Body of pancreas (tissue), 4 donors: ENCODE data around the gene MAP3K7. TPM values are rescaled to one million over a fixed set of nuclear protein-coding genes. Genes with fewer than 3 reads are reported as not detected.

Source experiments
- ATAC-seq: fragments of 150-250 bp; one replicate; pipeline ENCODE4 v1.9.1; 2016
- DNase-seq, 4 donors: peaks; one replicate each; pipeline ENCODE4 v3.0.0-alpha.2; 2019
- H3K27ac ChIP-seq, 4 donors: fragments of 200-600 bp; sonication (generic); 1 replicate in 3 of 4; 2 replicates in 1 of 4; pipeline versions ENCODE4 v1.5.1 to v1.6.1; 2016 to 2019; ENCODE audit warnings: mild to moderate bottlenecking in 1 of 4, mixed read lengths in 1 of 4, moderate library complexity in 1 of 4
- H3K27me3 ChIP-seq, 2 donors: fragments of 200-600 bp; sonication (generic); one replicate each; pipeline ENCODE4 v1.6.0; 2016; ENCODE audit warnings: mild to moderate bottlenecking in 1 of 2
- H3K36me3 ChIP-seq, 2 donors: fragments of 200-600 bp; sonication (generic); replicated peaks in 1 of 2; 2 replicates each; pipeline ENCODE4 v1.5.1; 2016; ENCODE audit warnings: low read depth in 2 of 2; ENCODE audit not compliant: insufficient read depth in 1 of 2
- H3K4me1 ChIP-seq: fragments of 200-600 bp; sonication (generic); one replicate; pipeline ENCODE4 v1.6.0; 2016
- H3K4me3 ChIP-seq, 2 donors: fragments of 200-600 bp; sonication (generic); 1 replicate in 1 of 2; 2 replicates in 1 of 2; pipeline ENCODE4 v1.5.1; 2016 to 2019
- H3K9me3 ChIP-seq, 3 donors: fragments of 200-600 bp; sonication (generic); 1 replicate in 2 of 3; 2 replicates in 1 of 3; pipeline ENCODE4 v1.5.1; 2016
- POLR2A ChIP-seq, 3 donors: fragments of 450-650 bp; IDR thresholded peaks; one replicate each; pipeline ENCODE4 v1.6.1; 2016; ENCODE audit warnings: antibody characterized with exemption in 3 of 3, mild to moderate bottlenecking in 2 of 3
- WGBS, 2 donors: methylation state at CpG; one replicate each; pipeline ENCODE4 v1.1.5; 2017; 5-methylcytosine and 5-hydroxymethylcytosine counted together
- intact Hi-C: fragments of 100-400 bp; cut with DNase I; formaldehyde crosslinking; loops from one replicate; pipeline ENCODE4 v1.15.1; 2023
- total RNA-seq, 2 donors: library from RNA; depleted of rRNA; stranded (reverse); fragments of >200 nt; gene quantifications; one replicate each; pipeline ENCODE4 v1.1.0, GENCODE V29; 2016
- TF ChIP-seq, protein P1 (sequence below), 7 experiments: fragments of 450-650 bp in 4 of 7; fragments of 200-600 bp in 3 of 7; sonication (generic) in 3 of 7; IDR thresholded peaks; one replicate each; pipeline ENCODE4 v1.5.1; 2016 to 2019; ENCODE audit warnings: antibody characterized with exemption in 7 of 7

The MAP3K7 gene
- total RNA-seq, 2 donors from 2014 or later = 7.3 to 16.1 TPM

DNA sequence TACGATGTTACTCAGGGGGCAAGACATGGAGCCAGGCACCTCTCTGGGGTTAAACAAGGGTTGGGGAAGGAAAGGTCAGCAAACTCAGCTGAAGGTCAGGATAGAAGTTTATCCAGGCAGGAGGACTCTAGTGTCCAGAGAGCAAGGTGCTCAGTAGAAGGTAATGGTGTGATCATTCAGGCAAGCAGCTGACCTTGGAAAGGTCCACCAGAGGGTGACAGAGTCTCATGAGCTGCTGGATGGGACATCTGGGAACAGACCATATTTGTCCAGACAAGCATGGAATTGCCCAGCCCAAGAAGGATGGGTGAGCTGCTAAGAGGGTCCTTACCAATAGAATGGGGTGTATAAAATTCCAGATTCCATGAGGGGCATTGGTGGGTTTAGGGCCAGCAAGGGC is 89.5 kb downstream of the MAP3K7 start:
- no peak for ATAC-seq
- H3K36me3 ChIP-seq = no peaks in the 10 kb centered on the region
- intact Hi-C loops = no loop called here

DNA sequence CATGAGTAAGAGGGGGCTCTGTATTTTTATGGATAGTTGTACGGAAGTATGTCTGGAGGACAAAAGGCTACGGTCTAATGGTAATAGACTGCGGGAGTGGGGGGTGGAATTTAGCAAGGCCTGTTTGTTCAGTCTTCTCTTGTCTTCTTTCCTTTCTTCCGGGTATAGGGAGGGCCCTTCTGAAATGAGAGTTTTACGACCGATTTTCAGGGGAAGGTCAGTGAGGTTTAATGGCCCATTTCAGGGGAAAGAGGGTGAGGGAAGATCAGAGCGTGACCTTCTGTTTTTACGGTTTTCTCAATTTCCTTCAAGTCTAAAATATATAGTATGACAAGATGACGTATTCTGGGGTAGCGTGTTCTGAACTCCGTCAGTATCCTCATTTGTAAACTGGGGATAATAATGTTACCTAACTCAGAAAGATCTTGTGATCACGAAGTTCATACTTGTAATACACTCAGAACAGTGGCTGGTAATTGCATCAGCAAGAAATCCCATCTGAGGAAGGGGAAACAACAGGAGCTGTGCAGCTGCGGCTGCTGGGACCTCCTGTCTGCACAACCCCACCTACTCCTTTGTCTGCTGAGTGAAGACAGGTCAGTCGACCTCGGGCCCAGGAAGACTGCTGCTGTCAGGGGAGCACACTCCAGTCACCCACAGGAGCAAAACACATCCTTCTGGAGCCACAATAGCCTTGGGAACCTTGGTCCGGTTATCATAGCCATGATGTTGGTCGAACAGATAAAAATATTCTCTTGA is 90.4 kb downstream of the MAP3K7 start:
- intact Hi-C loops = no loop called here
- Histone ChIP-seq H3K27me3 (no peaks in the 10 kb centered on the region), H3K4me3 (no peak overlapping the region), H3K27ac (no peak overlapping the region), H3K36me3 (no peaks in the 10 kb centered on the region), H3K9me3 (no peaks in the 10 kb centered on the region), H3K4me1 (no peaks in the 10 kb centered on the region)
- ATAC-seq (no peak), DNase-seq (no peak)
- 58 to 68% methylated on average over 16 to 17 of the region's 17 CpGs for WGBS, 2 donors
- no peak for TF ChIP-seq POLR2A (IDR thresholded peaks at IDR 0.05)
- TF ChIP-seq, protein P1, sequence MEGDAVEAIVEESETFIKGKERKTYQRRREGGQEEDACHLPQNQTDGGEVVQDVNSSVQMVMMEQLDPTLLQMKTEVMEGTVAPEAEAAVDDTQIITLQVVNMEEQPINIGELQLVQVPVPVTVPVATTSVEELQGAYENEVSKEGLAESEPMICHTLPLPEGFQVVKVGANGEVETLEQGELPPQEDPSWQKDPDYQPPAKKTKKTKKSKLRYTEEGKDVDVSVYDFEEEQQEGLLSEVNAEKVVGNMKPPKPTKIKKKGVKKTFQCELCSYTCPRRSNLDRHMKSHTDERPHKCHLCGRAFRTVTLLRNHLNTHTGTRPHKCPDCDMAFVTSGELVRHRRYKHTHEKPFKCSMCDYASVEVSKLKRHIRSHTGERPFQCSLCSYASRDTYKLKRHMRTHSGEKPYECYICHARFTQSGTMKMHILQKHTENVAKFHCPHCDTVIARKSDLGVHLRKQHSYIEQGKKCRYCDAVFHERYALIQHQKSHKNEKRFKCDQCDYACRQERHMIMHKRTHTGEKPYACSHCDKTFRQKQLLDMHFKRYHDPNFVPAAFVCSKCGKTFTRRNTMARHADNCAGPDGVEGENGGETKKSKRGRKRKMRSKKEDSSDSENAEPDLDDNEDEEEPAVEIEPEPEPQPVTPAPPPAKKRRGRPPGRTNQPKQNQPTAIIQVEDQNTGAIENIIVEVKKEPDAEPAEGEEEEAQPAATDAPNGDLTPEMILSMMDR (IDR thresholded peaks at IDR 0.05) = no peak

More for the DNA sequence above, 89.5 kb downstream of the MAP3K7 start:
- no peak for DNase-seq
- TF ChIP-seq, protein P1 (IDR thresholded peaks at IDR 0.05) = no peak
- no peak for TF ChIP-seq POLR2A (IDR thresholded peaks at IDR 0.05)
- no peak overlapping the region for H3K4me3 ChIP-seq
- H3K9me3 ChIP-seq = no peaks in the 10 kb centered on the region
- no peak overlapping the region for H3K27ac ChIP-seq
- no peaks in the 10 kb centered on the region for H3K27me3 ChIP-seq
- no peaks in the 10 kb centered on the region for H3K4me1 ChIP-seq
- WGBS, 2 donors = 76 to 96% methylated on average over 1 of the region's 1 CpG

DNA sequence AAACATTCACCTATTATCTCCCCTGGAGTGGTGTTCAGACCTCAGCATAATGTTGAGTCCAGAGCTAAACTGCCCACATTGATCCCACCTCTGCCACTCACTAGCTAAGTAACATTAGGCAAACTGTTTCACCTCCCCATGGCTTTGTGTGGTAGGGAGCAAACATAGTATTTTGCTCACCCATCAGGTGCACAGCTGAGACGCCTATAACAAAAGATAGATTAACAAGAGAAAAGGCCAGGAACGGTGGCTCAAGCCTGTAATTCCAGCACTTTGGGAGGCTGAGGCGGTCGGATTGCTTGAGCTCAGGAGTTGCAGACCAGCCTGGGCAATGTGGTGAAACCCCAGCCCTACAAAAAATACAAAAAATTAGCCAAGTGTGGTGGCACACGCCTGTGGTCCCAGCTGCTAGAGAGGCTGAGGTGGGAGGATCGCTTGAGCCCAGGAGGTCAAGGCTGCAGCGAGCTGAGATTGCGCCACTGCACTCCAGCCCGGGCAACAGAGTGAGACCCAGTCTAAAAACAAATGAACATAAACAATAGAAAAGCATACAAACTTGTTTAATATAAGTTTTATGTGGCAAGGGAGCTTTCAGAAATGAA is 91.6 kb downstream of the MAP3K7 start:
- Histone ChIP-seq H3K27ac (no peak overlapping the region), H3K4me1 (no peaks in the 10 kb centered on the region), H3K4me3 (no peak overlapping the region), H3K9me3 (no peaks in the 10 kb centered on the region), H3K36me3 (no peaks in the 10 kb centered on the region), H3K27me3 (no peaks in the 10 kb centered on the region)
- 68 to 70% methylated on average over 9 of the region's 9 CpGs for WGBS, 2 donors
- no peak for DNase-seq
- ATAC-seq = no peak
- intact Hi-C loops = no loop called here
- TF ChIP-seq POLR2A (IDR thresholded peaks at IDR 0.05) = no peak

DNA sequence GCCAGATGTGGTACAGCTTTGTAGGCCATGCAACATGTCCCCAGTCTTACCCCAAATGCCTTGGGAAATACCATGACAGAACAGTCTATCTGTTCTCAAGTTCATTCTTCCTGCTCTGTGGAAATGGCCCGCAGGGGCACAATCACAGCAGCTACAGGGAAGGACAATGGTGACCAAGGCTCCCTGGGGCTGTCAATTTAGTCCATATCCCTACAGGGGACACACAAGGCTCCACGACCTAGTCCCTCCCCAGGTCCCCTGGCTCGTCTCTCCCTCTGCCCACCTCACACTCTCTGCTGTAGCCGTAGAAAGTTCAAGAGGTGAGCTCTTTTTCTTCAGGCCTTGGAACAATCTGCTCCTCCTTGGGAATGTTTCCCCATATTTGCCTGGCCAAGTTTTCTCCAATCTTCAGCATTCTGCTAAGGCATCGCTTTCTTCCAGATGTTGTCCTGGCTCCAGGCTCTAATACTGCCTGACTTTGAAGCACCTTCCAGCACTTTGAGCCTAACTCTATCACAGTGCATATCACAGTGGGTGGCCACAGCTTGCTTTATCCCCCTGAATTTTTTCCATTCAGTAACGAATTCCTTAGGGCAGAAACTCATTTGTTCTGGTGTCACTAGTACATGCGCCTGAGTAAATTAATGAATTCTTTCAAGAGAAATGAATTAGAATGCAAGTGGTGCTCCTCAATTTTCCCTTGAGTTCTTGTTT is 92.6 kb downstream of the MAP3K7 start:
- Histone ChIP-seq H3K4me3 (no peak overlapping the region), H3K27me3 (no peaks in the 10 kb centered on the region), H3K36me3 (no peaks in the 10 kb centered on the region), H3K27ac (no peak overlapping the region), H3K9me3 (no peaks in the 10 kb centered on the region), H3K4me1 (no peaks in the 10 kb centered on the region)
- ATAC-seq = no peak
- intact Hi-C loops = no loop called here
- DNase-seq = no peak
- no peak for TF ChIP-seq POLR2A (IDR thresholded peaks at IDR 0.05)
- TF ChIP-seq, protein P1 (IDR thresholded peaks at IDR 0.05) = no peak
- WGBS, 2 donors = 33 to 53% methylated on average over 7 of the region's 7 CpGs

DNA sequence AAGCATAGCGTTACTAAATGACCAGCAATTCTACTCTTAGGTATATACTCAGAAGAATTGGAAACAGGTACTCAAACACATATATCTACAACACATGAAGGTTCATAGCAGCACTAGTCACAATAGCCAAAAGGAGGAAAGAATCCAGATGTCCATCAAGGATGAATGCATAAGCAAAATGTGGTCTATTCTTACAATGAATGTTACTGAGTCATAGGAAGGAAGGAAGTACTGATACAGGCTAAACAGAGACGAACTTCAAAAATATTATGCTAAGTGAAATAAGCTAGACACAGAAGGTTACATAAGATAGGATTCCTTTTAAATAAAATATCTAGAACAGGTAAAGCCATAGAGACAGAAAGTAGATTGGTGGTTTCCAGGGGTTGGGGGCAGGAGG is 93.5 kb downstream of the MAP3K7 start:
- Histone ChIP-seq H3K4me1 (no peaks in the 10 kb centered on the region), H3K36me3 (no peaks in the 10 kb centered on the region), H3K4me3 (no peak overlapping the region), H3K27ac (no peak overlapping the region), H3K9me3 (no peaks in the 10 kb centered on the region), H3K27me3 (no peaks in the 10 kb centered on the region)
- TF ChIP-seq, protein P1 (IDR thresholded peaks at IDR 0.05) = no peak
- no peak for TF ChIP-seq POLR2A (IDR thresholded peaks at IDR 0.05)
- DNase-seq (no peak), ATAC-seq (no peak)
- WGBS, 2 donors = 58 to 73% methylated on average over 2 of the region's 2 CpGs
- intact Hi-C loops = no loop called here
